ENCODE results near the gene HIVEP2. TPM values are rescaled to one million over a fixed set of nuclear protein-coding genes. Genes with fewer than 3 reads are reported as not detected.

The HIVEP2 gene
- total RNA-seq, 4 donors from 2014 or later: 17.2 to 49.4 (median 21.6) TPM

- no peak overlapping the region for H3K4me3 ChIP-seq (ENCODE audit: low read depth, poor library complexity, severe bottlenecking)
- intact Hi-C loops (cut with DNase I; ENCODE audit: low total_unique reads): no loop called here
- peak in 1 of 2 donors; percentile 33 for DNase-seq (ENCODE audit: low spot score in 2 of 2)
- 80 to 85% methylated on average over 5 of the region's 5 CpGs for WGBS, 2 donors
- no peak for TF ChIP-seq POLR2A (IDR thresholded peaks at IDR 0.05)
- TF ChIP-seq CTCF (IDR thresholded peaks at IDR 0.05): no peak
These were observed 148.4 kb downstream of the HIVEP2 start for GRCh38 chr6:142796571-142796970.

GRCh38 chr6:142796024-142796423 is 149.0 kb downstream of the HIVEP2 start:
- no peak overlapping the region for H3K4me3 ChIP-seq (ENCODE audit: low read depth, poor library complexity, severe bottlenecking)
- WGBS, 2 donors: 93 to 96% methylated on average over 4 of the region's 4 CpGs
- intact Hi-C loops (cut with DNase I; ENCODE audit: low total_unique reads): no loop called here

GRCh38 chr6:142794424-142794823 is 150.6 kb downstream of the HIVEP2 start:
- 57 to 81% methylated on average over 3 of the region's 3 CpGs for WGBS, 2 donors
- TF ChIP-seq POLR2A (IDR thresholded peaks at IDR 0.05) (no peak), CTCF (IDR thresholded peaks at IDR 0.05) (no peak)
- DNase-seq (ENCODE audit: low spot score in 2 of 2): no peak
- H3K4me3 ChIP-seq (ENCODE audit: low read depth, poor library complexity, severe bottlenecking): no peak overlapping the region
- intact Hi-C loops (cut with DNase I; ENCODE audit: low total_unique reads): no loop called here

More at GRCh38 chr6:142796024-142796423, 149.0 kb downstream of the HIVEP2 start:
- DNase-seq (ENCODE audit: low spot score in 2 of 2): no peak
- TF ChIP-seq CTCF (IDR thresholded peaks at IDR 0.05): no peak
- TF ChIP-seq POLR2A (IDR thresholded peaks at IDR 0.05): no peak

- TF ChIP-seq CTCF (IDR thresholded peaks at IDR 0.05) (no peak), POLR2A (IDR thresholded peaks at IDR 0.05) (no peak)
- 94 to 97% methylated on average over 1 of the region's 1 CpG for WGBS, 2 donors
- DNase-seq (ENCODE audit: low spot score in 2 of 2): no peak
- intact Hi-C loops (cut with DNase I; ENCODE audit: low total_unique reads): no loop called here
- no peak overlapping the region for H3K4me3 ChIP-seq (ENCODE audit: low read depth, poor library complexity, severe bottlenecking)
These were observed 154.7 kb downstream of the HIVEP2 start for GRCh38 chr6:142790257-142790656.

- 90 to 91% methylated on average over 2 of the region's 2 CpGs for WGBS, 2 donors
- DNase-seq (ENCODE audit: low spot score in 2 of 2): no peak
- H3K4me3 ChIP-seq (ENCODE audit: low read depth, poor library complexity, severe bottlenecking): no peak overlapping the region
- intact Hi-C loops (cut with DNase I; ENCODE audit: low total_unique reads): no loop called here
- TF ChIP-seq POLR2A (IDR thresholded peaks at IDR 0.05): no peak
- TF ChIP-seq CTCF (IDR thresholded peaks at IDR 0.05): no peak
These were observed 157.6 kb downstream of the HIVEP2 start for GRCh38 chr6:142787422-142787821.

- intact Hi-C loops (cut with DNase I; ENCODE audit: low total_unique reads): no loop called here
- TF ChIP-seq CTCF (IDR thresholded peaks at IDR 0.05): no peak
- no peak for TF ChIP-seq POLR2A (IDR thresholded peaks at IDR 0.05)
- no peak overlapping the region for H3K4me3 ChIP-seq (ENCODE audit: low read depth, poor library complexity, severe bottlenecking)
These were observed 158.5 kb downstream of the HIVEP2 start for GRCh38 chr6:142786476-142786875.

More at GRCh38 chr6:142786476-142786875, 158.5 kb downstream of the HIVEP2 start:
- DNase-seq (ENCODE audit: low spot score in 2 of 2): no peak

Measured in lower leg skin (tissue), 4 donors.